HG02840 (cell line): ENCODE results near the gene TXNL4B.

Experiments used
- ATAC-seq: cut with Tn5 transposase; IDR thresholded peaks from one replicate; pipeline ENCODE4 v1.9.1; 2021; ENCODE audit warnings: mild to moderate bottlenecking, moderate library complexity, moderate number of reproducible peaks; ENCODE audit not compliant: unreplicated experiment, low FRiP score

The TXNL4B gene

DNA sequence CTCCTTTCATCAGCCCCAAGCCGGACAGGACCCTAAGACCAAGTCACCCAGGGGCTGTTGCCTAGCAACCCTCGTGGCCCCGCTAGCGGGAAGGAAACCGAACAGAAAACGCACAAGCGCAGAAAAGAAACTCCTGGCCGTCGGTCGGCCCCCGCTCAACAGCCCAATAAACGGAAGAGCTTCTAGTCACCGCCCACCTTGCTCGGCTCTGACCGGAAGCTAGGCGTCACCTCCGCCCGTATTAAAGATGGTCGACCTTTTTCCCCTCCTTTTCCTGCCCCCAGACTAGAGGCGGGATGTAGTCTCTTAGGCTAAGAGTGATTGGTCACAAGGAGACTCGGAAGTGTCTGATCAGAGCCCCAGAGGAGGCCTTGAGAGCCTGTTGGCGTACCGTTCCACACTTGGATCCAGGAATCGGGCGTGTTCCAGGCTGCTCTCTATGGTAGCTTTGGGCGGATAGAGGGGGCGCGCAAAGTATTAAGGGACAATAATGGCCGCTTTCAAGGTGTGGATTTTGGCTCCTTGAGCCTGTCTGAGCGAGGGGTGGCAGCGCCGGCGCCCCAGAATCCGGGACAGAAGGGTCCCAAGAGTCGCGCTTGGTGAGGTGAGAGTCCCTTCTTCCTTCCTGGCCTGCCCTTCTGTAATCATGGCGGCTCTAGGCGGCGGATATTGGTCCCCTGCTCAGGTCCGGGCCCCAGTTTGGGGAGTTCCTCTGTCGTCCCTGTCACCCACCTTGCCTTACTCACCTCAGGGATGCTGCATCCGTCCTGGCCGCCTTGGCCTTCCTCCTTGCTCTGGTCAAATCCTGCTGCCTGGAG lies at the start of gene TXNL4B, which contains the start of gene DHX38:
Gene TXNL4B, minus strand, starts transcription at position 173 of the 818 bp plus-strand sequence. CDS start 2,871 bp downstream, outside the sequence.
Gene DHX38, plus strand, starts transcription at position 400 of the 818 bp plus-strand sequence. CDS start 2,311 bp downstream, outside the sequence.
- ATAC-seq: peak; percentile 98

DNA sequence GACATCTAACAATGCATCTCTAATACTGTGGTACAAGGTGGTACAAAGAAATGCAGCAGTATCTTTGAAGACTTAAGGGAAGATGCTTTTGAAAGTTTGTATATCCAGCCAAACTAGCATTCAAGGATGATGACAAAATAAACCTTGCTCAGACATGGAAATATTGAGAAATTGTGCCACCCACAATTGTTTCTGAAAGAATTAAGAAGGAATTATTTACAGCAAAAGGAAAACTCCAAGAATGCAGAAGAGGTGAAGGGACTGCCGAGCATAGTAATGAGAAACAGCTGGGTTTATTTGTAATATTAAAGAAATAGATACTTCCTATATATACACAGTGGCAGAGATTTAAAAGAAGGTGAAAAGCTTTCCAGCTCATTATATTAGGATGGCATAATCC lies 49.1 kb upstream of the TXNL4B start:
- no peak for ATAC-seq

- ATAC-seq: no peak
Measured at GRCh38 chr16:72139908-72140307, 46.5 kb upstream of the TXNL4B start.

GRCh38 chr16:72138064-72138572 lies 44.7 kb upstream of the TXNL4B start:
- ATAC-seq: no peak

- ATAC-seq: no peak
Measured at GRCh38 chr16:72137380-72138063, 44.1 kb upstream of the TXNL4B start.

GRCh38 chr16:72134507-72134906 lies 41.1 kb upstream of the TXNL4B start:
- ATAC-seq: no peak

- no peak for ATAC-seq
Measured at GRCh38 chr16:72132726-72133125, 39.3 kb upstream of the TXNL4B start.

DNA sequence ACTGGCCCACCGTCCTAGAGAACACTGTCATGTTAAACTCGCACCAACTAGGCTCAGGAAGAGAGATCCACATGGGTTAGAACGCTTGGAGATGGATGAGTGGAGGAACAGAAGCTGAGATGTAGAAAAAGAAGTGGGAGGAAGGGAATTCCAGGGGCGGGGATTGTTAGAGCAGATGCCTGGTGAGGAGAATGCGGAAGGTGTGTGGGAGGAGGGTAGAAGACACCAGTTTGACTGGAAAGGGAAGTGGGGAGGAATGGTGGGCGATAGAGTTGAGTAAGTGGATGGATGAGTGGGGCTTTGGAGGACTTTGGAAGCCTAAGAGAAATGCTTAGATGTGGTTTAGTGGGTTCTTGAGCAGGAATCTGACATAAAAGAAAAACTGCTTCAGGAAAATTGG lies 37.6 kb upstream of the TXNL4B start:
- no peak for ATAC-seq

DNA sequence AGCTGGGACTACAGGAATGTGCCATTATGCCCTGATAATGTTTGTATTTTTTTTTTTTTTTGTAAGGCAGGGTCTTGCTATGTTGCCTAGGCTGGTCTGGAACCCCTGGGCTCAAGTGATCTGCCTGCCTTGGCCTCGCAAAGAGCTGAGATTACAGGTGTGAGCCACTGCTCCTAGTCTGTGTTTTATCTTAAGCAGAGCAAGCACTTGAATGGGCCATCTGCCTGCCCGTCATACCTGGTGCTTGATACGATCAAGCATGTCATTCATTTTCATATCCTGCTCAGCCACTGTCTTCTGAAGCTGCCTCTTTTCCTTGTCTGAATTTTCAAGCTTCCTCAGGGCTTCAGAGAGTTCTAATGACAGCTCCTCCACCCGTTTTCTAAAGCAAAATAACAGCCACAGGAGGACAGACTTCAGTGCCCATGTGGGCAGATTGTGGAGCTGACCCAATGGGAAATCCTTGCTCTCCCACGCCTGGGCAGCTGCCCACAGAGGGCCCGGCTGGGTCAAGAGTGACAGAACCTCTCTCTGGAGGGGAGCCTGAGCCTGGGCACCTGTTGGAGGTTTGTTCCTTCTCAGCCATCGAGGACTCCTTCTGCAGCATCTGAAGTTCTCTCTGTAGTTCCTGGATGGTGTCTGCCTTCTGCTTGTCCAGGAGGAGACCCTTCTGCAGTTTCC lies 36.7 kb upstream of the TXNL4B start:
- no peak for ATAC-seq

GRCh38 chr16:72128701-72129100 lies 35.3 kb upstream of the TXNL4B start:
- no peak for ATAC-seq

- ATAC-seq: no peak
Measured at GRCh38 chr16:72126429-72126765, 33.0 kb upstream of the TXNL4B start.

DNA sequence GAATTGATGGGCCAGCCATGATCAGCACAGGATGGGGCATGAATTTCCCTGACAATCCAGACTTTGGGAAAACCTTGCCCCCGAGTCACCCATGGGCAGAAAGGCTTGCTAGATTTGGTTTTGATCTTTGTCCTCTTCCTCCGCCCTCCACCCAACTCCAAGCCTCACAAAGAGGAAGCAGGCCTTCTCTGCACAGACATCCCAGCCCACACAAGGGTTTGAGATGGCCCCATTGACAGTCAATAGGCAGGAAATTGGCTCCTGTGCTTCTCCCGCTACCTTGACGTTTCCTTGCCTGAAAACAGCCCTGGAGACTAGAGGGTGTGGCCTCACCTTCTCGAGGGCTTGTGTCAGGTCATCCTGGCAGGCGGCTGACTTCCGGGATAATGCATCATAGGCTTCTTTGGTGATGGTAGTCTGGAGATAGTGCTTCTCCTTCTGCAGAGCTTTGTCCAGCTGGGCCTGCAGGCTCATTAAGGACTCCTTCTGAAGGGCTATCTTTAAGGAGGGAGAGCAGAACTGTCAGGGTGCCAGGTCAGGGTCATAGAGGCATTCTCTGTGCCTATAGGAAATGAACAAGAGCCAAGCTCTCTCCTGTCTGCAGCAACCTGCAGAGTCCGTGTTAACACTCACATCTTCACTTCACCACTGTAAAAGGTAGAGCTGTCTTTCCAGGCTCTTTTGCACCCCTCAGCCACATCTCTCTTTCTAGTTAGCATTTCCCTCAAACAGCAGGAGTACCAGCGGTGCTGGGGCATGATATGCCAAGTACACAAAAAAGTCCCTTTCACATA lies 32.4 kb upstream of the TXNL4B start:
- no peak for ATAC-seq

DNA sequence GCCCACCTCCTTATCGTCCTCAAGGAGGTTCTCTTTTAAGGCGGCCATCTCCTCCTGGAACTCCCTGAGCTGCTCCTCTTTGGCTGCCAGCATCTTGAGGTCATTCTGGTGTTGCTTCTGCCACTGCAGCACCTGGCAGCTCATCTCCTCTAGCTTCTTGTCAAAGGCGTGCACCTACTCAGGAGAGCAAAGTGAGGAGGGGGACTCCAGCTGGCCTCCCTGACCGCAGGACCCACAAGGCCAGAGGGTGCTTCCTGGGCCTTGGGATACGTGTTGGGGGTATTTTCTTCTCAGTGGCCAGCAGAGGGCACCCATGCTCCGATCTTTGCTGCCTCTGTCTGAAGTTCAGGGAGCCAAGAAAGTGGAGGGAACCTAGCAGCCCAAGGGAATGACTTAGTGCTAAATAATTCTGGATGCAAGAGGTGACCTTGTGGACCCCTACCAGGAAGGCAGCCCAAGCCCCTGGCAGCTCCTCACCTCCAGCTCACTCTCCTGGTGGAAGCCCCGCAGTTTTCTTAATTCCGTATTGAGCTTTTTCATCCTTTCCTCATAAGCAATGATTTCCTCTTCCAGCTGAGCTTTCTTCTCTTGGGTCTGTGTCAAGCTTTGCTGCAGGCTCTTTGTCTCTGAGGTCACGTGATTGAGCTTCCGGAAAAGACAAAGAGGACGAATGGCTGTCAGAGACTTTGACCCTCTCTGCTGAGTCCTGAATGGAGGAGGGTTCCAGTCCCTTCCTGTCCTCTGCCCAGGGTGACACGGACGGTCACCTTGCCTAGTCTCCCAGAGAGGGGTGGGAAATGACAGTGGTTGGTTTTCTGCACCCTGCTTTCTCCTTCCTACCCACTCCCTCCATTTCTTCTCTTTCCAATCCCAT lies 31.6 kb upstream of the TXNL4B start:
- ATAC-seq: no peak

- ATAC-seq: no peak
Measured at GRCh38 chr16:72124148-72124547, 30.7 kb upstream of the TXNL4B start.

- no peak for ATAC-seq
Measured at GRCh38 chr16:72123426-72123825, 30.0 kb upstream of the TXNL4B start.

DNA sequence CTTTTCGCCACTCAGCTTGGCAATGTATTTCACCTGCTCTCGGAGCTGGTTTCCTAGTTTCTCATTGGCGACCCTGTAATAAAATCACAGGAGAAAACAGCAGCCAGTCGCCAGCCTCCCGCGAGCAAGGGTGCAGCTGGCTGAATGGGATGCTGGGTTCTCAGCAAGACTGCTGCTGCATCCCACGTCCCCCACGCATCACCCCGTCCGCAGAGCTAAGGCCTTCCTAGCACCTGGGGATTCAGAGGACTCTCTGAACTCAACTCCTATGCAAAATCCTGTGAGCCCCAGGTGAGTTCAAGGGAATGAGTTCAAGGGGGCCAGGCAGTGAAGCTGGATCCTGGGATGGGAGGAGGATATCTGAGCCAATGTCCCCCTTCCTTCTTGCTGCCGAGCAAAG lies 29.5 kb upstream of the TXNL4B start:
- ATAC-seq: no peak

DNA sequence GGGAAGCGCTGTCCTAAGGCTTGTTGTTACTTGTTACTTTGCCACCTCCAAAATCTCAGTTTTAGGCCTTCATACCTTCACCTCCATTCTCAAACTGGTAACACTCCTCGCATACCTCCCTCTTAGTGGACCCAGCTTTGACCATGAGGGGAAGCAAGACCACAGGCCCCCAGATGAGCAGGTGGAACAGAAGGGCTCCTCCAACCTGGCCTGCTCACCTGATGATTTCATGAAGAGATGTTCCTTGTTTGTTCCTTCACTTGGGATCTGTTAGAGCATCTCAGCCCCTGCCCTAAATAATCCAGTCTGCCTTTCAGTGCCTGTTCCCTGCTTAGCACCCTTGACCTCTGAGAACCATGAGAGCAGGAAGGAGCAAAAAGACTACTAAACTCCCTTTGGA lies 28.9 kb upstream of the TXNL4B start:
- ATAC-seq: no peak

DNA sequence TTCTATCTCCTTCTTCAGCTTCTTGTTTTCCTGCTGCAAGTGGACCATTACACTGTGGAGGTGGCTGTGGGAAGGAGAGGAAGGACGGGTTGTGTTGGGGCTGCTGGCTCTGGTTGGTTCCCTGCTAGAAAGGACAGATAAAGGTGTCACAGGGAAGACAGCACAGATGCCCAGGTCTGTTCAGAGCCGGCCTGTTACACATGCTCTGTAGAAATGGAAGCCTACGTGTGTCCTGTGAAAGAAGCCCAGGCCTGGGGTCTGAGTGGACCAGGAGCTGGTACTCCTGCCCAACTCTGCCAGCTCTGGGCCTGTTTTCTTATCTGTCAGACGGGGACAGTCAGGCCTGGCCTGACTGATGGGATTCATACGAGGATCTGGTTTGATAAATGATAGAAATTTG lies 26.6 kb upstream of the TXNL4B start:
- ATAC-seq: no peak

GRCh38 chr16:72113616-72113945 lies 20.2 kb upstream of the TXNL4B start:
- ATAC-seq: no peak
